IMR-90 (cell line): Measurements from ENCODE around the gene TIE1. TPM values are rescaled to one million over a fixed set of nuclear protein-coding genes. Genes with fewer than 3 reads are reported as not detected.
"Not testable (repeated sequence)": the region's sequence is repeated elsewhere in the genome, so short reads cannot be mapped to it uniquely, and the experiment has no call there.

Source experiments
- ATAC-seq: fragments of 200-7000 bp; cut with Tn5 transposase; 2 replicates; pipeline ENCODE4 v1.9.1; 2020; ENCODE audit warnings: low read depth, mild to moderate bottlenecking, moderate library complexity
- BruUV-seq: library from RNA; stranded (reverse); fragments of 400-500 nt; replicated peaks from 2 replicates; lab custom pipeline; 2021; lab: Mats Ljungman, UMichigan
- CTCF ChIA-PET: fragments of 300-600 bp; formaldehyde crosslinking; extraction: SDS; loops from one replicate; lab custom pipeline; 2021; ENCODE audit warnings: antibody characterized with exemption; lab: Yijun Ruan, JAX
- POLR2A ChIA-PET: fragments of 300-600 bp; sonication (Branson Sonifier 250); formaldehyde crosslinking; loops from one replicate; lab custom pipeline; 2022; ENCODE audit warnings: antibody characterized with exemption; ENCODE audit not compliant: unreplicated experiment; lab: Charles Lee
- DNase-seq: peaks from one replicate; pipeline ENCODE4 v3.0.0; 2013
- H2AFZ ChIP-seq: replicated peaks from 2 replicates; pipeline ENCODE3; 2013; ENCODE audit warnings: low read length, mild to moderate bottlenecking; ENCODE audit not compliant: poor library complexity
- H2AK5ac ChIP-seq: 2 replicates; pipeline ENCODE4 v1.6.1; 2013; ENCODE audit warnings: low read depth, low read length, inconsistent platforms
- H2AK9ac ChIP-seq: replicated peaks from 2 replicates; pipeline ENCODE3; 2013; ENCODE audit warnings: mild to moderate bottlenecking, low read depth, low read length, moderate library complexity; ENCODE audit not compliant: poor library complexity
- H2BK120ac ChIP-seq: 2 replicates; pipeline ENCODE4 v1.6.1; 2013; ENCODE audit warnings: low read depth, low read length, inconsistent platforms
- H2BK15ac ChIP-seq: 3 replicates; pipeline ENCODE4 v1.6.1; 2013; ENCODE audit warnings: low read depth, low read length, inconsistent platforms
- H2BK20ac ChIP-seq: 2 replicates; pipeline ENCODE4 v1.6.1; 2013; ENCODE audit warnings: low read depth, mild to moderate bottlenecking, inconsistent platforms, low read length, moderate library complexity
- H2BK5ac ChIP-seq: 2 replicates; pipeline ENCODE4 v1.6.1; 2013; ENCODE audit warnings: mild to moderate bottlenecking, low read depth, low read length, inconsistent platforms; ENCODE audit not compliant: poor library complexity, severe bottlenecking
- H3K14ac ChIP-seq: replicated peaks from 2 replicates; pipeline ENCODE4 v1.6.1; 2013; ENCODE audit warnings: low read depth, low read length, inconsistent platforms
- H3K18ac ChIP-seq: 2 replicates; pipeline ENCODE4 v1.6.1; 2013; ENCODE audit warnings: low read depth, low read length, control low read depth
- H3K23ac ChIP-seq: 2 replicates; pipeline ENCODE4 v1.6.1; 2013; ENCODE audit warnings: low read depth, low read length, inconsistent platforms
- H3K27ac ChIP-seq: 2 replicates; pipeline ENCODE4 v1.5.1; 2013; ENCODE audit warnings: mild to moderate bottlenecking, control low read depth, low read length; ENCODE audit not compliant: insufficient read depth
- H3K27me3 ChIP-seq: 2 replicates; pipeline ENCODE4 v1.6.1; 2013; ENCODE audit warnings: low read length; ENCODE audit not compliant: control insufficient read depth, insufficient read depth
- H3K36me3 ChIP-seq: 2 replicates; pipeline ENCODE4 v1.6.1; 2013; ENCODE audit warnings: low read length, mixed read lengths; ENCODE audit not compliant: control insufficient read depth, insufficient read depth
- H3K4ac ChIP-seq: 2 replicates; pipeline ENCODE4 v1.6.1; 2013; ENCODE audit warnings: low read depth, low read length, inconsistent platforms
- H3K4me1 ChIP-seq: 2 replicates; pipeline ENCODE4 v1.6.1; 2013; ENCODE audit warnings: low read length, mixed read lengths; ENCODE audit not compliant: control insufficient read depth, insufficient read depth
- H3K4me2 ChIP-seq: 2 replicates; pipeline ENCODE4 v1.6.1; 2013; ENCODE audit warnings: low read depth, mild to moderate bottlenecking, control low read depth, low read length, moderate library complexity
- H3K4me3 ChIP-seq: 2 replicates; pipeline ENCODE4 v1.5.1; 2013; ENCODE audit warnings: low read depth, mild to moderate bottlenecking, control low read depth, low read length, moderate library complexity; ENCODE audit not compliant: insufficient read depth
- H3K56ac ChIP-seq: 2 replicates; pipeline ENCODE4 v1.6.1; 2013; ENCODE audit warnings: low read length, inconsistent platforms; ENCODE audit not compliant: insufficient read depth; ENCODE audit errors: extremely low read depth
- H3K79me1 ChIP-seq, 2 experiments: 2 replicates each; pipeline ENCODE4 v1.6.1; 2013; ENCODE audit warnings: low read length in 2 of 2, inconsistent platforms in 1 of 2, low read depth in 1 of 2
- H3K9ac ChIP-seq: 2 replicates; pipeline ENCODE4 v1.6.1; 2013; ENCODE audit warnings: low read depth, low read length, control low read depth
- H3K9me1 ChIP-seq: 2 replicates; pipeline ENCODE4 v1.6.1; 2013; ENCODE audit warnings: low read length, inconsistent platforms; ENCODE audit not compliant: insufficient read depth
- H3K9me3 ChIP-seq: 2 replicates; pipeline ENCODE4 v1.6.1; 2013; ENCODE audit warnings: low read length; ENCODE audit not compliant: control insufficient read depth, insufficient read depth
- H4K20me1 ChIP-seq: 2 replicates; pipeline ENCODE4 v1.6.1; 2013; ENCODE audit warnings: low read length, inconsistent platforms; ENCODE audit not compliant: insufficient read depth
- H4K5ac ChIP-seq: 2 replicates; pipeline ENCODE4 v1.6.1; 2013; ENCODE audit warnings: mild to moderate bottlenecking, low read depth, low read length, control low read depth
- H4K8ac ChIP-seq, 2 experiments: 2 replicates each; pipeline ENCODE4 v1.6.1; 2013; ENCODE audit warnings: low read depth in 2 of 2, low read length in 2 of 2, control low read depth in 1 of 2, inconsistent platforms in 1 of 2
- H4K91ac ChIP-seq: 2 replicates; pipeline ENCODE4 v1.6.1; 2013; ENCODE audit warnings: low read depth, low read length, inconsistent platforms; ENCODE audit not compliant: insufficient read depth
- WGBS, 2 experiments: methylation state at CpG; one replicate each; pipeline versions ENCODE4 v1.1.5 to v1.1.7; 2013; ENCODE audit warnings: missing lambda C conversion rate in 2 of 2; ENCODE audit not compliant: insufficient read length in 1 of 2; ENCODE audit errors: extremely low coverage in 2 of 2; 5-methylcytosine and 5-hydroxymethylcytosine counted together
- dilution Hi-C: fragments of 300-500 bp; cut with HindIII; formaldehyde crosslinking; loops from one replicate; pipeline ENCODE4 v1.14.3; 2018; ENCODE audit warnings: low sequenced_read_pairs; ENCODE audit not compliant: unreplicated experiment
- in situ Hi-C: fragments of 300-500 bp; cut with MboI; formaldehyde crosslinking; loops from 3 replicates; pipeline ENCODE4 v1.14.3; 2019; ENCODE audit warnings: low sequenced_read_pairs, inconsistent platforms, mixed read lengths
- intact Hi-C: fragments of 100-400 bp; cut with micrococcal nuclease; formaldehyde crosslinking; loops from 2 replicates; pipeline ENCODE4 v1.10.0; 2022
- polyA plus RNA-seq, 3 experiments: library from polyadenylated mRNA; depleted of rRNA; stranded (reverse); fragments of >200 nt; gene quantifications; 2 replicates each; pipeline ENCODE4 v1.2.3, GENCODE V29; 2012; ENCODE audit warnings: low replicate concordance in 1 of 3
- total RNA-seq: library from RNA; depleted of rRNA; stranded (reverse); fragments of >200 nt; gene quantifications from 2 replicates; pipeline ENCODE4 v1.2.3, GENCODE V29; 2012

TIE1 gene
- total and polyA plus RNA-seq, 2 of the 4 experiments (the other 2 are of a cell fraction): 2.3 to 7.5 TPM

GRCh38 chr1:43369779-43370178, 69.0 kb downstream of the TIE1 start:
- H2BK20ac ChIP-seq, H3K4me2 ChIP-seq, DNase-seq, H3K23ac ChIP-seq, H3K9me3 ChIP-seq, H4K8ac ChIP-seq, POLR2A ChIA-PET, dilution Hi-C loops, H2BK120ac ChIP-seq, intact Hi-C loops, H2BK5ac ChIP-seq, H2AK9ac ChIP-seq, ATAC-seq, H3K9ac ChIP-seq, H2AFZ ChIP-seq, H3K27me3 ChIP-seq, H4K91ac ChIP-seq, H3K4me3 ChIP-seq, H2BK15ac ChIP-seq, H3K14ac ChIP-seq, in situ Hi-C loops, H3K4ac ChIP-seq, H3K56ac ChIP-seq, H4K5ac ChIP-seq, H3K27ac ChIP-seq, H2AK5ac ChIP-seq, H3K18ac ChIP-seq, BruUV-seq: not testable (repeated sequence)
- Histone ChIP-seq H3K79me1 (peaks cover 38 to 79% of the 10 kb centered on the region in 2 experiments), H4K20me1 (peaks cover 19% of the 10 kb centered on the region), H3K4me1 (peaks cover 23% of the 10 kb centered on the region), H3K9me1 (peaks cover 17% of the 10 kb centered on the region), H3K36me3 (peaks cover 15% of the 10 kb centered on the region)
- 100% methylated on average over 1 of the region's 6 CpGs; no CpG with 5 or more reads in 1 of the 2 experiments for WGBS, 2 experiments
- CTCF ChIA-PET: interaction anchor here (0.7 kb wide), 1 partner anchor 10 kb away, joined by 3 read pairs; no protein-coding TSS in a partner anchor
